ENCODE measurements around the gene WDR62.
A peak's percentile ranks its signal among the peaks of the same experiment; 100 is the strongest.

The WDR62 gene

GRCh38 chr19:36054733-36055686, at the start of gene WDR62:
TSS of gene WDR62 (plus strand) at chr19:36054897. CDS start at chr19:36054972, 75 bp downstream.
- peak; percentile 90 for DNase-seq

DNA sequence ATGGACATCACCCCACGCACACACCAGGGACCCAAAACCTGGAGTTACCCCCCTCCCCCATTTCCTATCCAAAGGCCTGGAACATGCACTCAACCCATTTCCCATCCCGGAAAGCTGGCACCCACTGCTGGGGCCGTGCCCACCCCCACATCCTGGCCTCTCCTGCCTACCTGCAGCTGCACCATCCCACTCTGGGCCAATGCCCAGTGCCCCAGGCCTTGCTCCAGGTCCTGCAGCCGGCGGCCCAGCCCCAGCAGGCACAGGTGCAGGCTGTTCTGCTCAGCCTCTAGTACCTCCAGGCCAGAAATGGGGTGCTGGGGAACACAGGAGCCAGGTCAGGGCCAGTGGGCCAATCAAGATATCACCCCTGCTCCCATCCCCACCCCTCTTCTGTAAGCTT, 47.7 kb upstream of the WDR62 start:
- DNase-seq, result no peak

- no peak for DNase-seq
These were observed 46.2 kb upstream of the WDR62 start, which contains the start of gene SYNE4 for GRCh38 chr19:36008336-36008978. TSS of gene SYNE4 (minus strand) at chr19:36008813. CDS start at chr19:36008681, 132 bp downstream.

DNA sequence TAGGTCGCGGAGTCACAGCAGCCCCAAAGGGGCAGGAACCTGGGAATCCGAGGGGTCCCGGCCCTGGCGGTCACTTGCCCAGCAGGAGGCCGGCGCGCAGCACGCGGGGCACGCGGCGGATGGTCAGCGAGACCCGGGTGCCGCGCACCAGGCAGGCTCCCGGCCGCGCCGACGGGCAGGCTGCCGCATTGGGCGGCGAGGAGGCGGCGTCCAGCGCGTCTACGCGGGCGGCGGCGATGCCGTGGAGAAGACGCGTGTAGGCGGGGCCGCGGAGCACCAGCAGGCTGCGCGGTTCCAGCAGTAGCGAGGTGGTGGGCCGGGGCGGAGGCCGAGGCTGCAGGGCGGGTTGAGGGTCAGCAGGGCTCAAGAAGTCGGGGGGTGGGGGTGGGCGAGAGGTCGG, 45.5 kb upstream of the WDR62 start:
- DNase-seq, result peak; percentile 24

- DNase-seq, result no peak
These were observed 44.9 kb upstream of the WDR62 start for GRCh38 chr19:36009633-36010379.

DNA sequence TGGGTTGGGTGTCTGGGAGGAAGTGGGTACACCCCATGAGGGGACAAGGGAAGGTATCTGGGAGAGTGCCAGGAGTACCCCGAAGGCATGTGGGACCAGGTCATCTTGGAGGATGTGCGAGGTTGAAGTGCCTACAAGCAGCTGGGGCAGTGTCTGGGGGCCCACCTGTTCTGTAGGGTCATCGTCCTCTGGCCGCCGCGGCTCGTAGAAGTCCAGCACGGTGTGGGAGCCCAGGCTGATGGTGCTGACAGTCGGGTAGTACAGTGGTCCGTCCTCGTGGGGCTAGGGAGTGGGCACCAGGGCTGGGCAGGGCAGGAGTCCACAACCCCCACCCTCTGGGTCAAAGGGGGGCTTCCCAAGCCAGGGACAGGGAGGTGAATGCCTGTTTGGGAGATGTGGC, 44.3 kb upstream of the WDR62 start:
- DNase-seq, result no peak

DNA sequence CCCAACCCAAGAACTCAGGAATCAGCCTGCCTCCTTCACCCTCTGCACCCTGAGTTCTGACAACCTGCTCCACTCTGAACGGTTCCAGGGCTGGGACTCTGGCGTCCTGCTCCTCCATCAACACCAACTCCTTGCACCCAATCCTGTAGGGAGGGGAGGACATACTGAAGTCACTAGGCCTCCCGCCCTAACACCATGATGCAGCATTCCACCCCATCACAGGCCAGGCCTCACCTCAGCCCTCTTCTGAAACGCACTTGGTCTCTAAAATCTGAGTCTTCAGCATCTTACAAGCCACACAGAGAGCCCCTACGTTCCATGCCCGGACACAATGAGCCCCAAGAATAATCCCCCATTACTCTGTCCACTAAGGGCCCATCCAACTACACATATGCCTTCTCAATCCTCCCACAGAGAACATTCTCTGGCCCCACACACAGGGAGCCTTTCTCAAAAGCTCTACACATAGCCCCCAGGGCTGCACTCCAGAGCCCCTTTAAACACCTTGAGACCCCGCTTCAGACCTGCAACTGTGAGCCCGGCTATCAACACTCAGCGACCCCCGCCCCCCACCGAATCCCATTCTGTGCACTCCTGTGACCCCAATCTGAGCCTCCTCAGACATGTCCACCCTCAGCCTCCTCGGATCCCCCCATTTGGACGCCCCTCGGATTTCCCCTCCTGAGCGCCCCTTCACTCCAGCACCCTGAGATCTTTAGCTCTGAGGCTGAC, 41.3 kb upstream of the WDR62 start:
- no peak for DNase-seq

GRCh38 chr19:36014012-36014924, 40.4 kb upstream of the WDR62 start, which contains the start of gene ALKBH6:
TSS of gene ALKBH6 (minus strand) at chr19:36014213. CDS start at chr19:36013397, 816 bp downstream.
- DNase-seq, result peak; percentile 99

DNA sequence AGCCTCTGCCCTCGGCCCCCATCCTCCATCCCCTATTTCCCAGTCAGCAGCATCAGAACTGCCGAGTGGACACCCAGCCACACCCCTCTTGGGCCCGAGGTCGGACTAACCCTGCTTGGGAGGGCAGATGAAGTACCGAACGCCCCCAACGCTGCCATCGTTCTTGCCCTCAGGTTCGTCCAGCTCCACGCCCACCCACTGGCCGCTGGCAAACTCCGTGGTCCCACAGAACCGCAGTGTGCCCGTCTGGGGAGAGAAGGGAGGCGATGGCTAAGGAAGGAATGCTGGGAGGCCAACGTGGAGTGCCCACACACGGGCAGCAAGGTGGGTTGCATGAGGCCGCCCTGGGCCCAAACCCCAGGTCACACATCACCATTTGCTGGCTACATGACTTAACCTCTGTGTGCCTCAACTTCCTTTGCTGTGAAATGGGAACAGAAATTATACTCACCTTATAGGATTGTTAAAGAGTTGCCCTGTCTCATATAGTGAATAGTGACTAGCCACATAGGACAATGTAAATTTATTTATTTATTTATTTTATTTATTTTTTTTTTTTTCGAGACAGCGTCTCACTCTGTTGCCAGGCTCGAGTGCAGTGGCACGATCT, 35.5 kb upstream of the WDR62 start:
- DNase-seq, result no peak

DNA sequence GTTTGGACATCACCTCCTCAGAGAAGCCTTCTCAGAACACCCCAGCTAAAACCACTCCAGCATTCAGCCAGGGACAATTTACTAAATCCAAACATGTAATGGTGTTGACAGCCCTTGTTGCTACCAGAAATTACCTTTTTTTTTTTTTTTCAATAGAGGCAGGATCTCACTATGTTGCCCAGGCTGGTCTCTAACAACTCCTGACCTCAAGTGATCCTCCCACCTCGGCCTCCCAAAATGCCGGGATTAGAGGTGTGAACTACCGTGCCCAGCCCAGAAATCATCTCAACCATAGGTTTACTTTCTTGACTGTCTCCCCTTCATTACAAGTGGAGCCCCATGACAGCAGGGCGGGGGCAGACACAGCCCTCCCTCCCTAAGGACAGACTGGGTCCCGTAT, 31.3 kb upstream of the WDR62 start:
- DNase-seq, result no peak

GRCh38 chr19:36025541-36025940, 29.2 kb upstream of the WDR62 start:
- no peak for DNase-seq

DNA sequence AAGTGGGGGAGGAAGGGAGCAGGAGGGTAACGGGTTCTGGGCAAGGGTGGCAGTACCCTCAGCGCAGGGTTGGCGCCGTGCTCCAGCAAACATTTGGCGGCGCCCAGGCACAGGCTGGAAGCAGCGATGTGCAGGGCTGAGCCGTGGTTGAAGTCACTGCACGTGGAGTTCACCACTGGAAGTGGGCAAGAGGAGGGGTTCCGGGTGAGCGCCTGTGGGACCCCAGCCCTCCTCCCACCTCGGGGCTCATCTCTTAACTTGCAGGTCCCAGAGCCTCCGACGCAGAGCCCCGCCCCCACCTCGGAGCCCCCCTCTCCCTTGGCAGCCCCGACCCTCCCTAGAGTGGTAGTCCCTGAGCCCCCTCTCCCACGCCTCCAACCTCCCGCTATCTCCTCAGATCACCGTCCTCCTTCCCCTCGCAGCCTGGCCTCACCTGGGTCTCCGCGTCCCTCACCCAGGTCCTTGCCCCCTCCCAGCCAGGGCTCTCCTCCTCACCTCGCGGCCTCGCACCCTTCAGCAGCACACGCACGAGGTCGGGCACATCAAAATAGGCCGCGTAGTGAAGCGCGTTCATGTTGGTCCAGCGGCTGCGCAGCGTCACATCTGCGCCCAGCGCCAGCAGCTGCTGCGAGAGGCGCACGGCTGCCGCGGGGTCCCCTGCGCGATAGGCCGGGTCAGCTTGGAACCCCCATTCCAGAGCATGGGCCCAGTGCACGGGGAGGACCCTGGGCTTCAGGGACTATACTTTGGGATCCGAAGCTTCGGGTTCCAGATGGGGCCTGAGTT, 28.4 kb upstream of the WDR62 start:
- DNase-seq, result no peak

GRCh38 chr19:36027696-36028095, 27.0 kb upstream of the WDR62 start:
- no peak for DNase-seq

DNA sequence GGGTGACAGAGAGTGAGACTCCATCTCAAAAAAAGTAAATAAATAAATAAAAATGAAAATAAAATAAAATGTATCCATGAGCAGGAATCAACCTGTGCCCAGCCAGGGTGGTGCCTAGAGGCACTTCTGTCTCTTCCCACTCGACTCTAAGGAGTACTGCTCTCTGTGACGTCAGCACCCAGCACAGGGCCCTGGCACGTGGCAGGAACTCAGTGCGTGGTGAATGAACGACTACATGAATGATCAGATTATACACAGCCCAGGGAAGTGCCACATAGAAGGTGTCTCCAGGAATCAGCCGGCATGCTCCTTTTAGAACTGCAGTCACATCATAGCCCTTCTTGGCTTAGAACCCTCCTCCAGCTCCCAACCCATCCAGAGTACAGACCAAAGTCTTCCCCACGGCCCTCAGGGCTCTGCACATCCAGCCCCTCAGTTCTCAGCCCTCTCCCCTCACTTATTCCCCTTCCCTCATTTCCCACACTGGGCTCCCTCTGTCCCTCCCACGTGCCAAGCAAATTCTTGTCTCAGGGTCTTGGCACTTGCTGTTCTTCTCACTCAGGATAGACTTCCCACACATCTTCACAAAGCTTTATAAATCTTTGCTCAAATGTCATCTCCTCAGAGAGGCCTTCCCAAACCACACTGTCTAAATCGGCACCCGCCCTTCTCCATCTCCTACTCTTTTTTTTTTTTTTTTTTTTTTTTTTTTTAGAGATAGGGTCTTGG, 26.2 kb upstream of the WDR62 start:
- DNase-seq, result no peak

DNA sequence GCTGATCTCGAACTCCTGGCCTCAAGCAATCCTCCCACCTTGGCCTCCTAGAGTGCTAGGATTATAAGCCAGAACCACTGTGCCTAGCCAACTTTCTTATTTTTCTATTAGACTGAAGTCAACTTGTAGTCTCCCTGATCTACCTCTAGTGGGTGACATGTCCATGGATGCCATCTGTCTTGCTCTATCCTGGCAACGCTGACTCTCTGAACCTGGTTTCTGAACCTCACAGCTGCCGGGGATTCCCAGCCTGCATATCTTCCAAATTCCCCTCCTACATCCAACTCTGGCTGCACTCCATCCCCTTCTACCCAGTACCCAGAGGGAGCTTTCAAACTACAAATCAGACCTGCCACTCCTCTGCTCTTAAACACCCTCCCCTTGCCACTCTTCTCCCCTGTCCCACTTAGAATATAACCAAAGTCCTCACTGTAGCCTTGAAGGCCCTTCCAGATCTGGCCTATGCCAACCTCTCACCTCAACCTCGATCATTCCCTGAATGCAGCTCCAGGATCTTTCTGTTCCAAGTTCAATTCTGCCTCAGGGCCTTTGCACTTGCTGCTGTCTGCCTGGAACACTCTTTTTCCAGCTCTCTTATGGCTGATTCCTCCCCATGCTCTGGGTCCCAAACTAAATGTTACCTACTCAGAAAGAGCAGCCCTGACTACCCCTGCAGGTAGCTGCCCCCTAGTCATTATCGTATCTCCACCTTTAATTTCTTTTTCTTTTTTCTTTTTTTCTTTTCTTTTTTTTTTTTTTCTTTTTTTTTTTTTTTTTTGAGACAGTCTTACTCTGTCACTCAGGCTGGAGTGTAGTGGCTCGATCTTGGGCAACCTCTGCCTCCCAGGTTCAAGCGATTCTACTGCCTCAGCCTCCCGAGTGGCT, 24.2 kb upstream of the WDR62 start:
- no peak for DNase-seq

- no peak for DNase-seq
These were observed 23.4 kb upstream of the WDR62 start for GRCh38 chr19:36031308-36031707.

GRCh38 chr19:36032251-36033104, 22.2 kb upstream of the WDR62 start, which contains the start of gene CLIP3:
TSS of gene CLIP3 (minus strand) at chr19:36032873. CDS start at chr19:36032357, 516 bp downstream.
- DNase-seq, result peak; percentile 51

Data from activated gamma-delta T cell treated with Interleukin-2 at 50 U/mL for 16 hours (primary cell).